Measurements from ENCODE around the gene MEAF6.

Gene MEAF6

DNA sequence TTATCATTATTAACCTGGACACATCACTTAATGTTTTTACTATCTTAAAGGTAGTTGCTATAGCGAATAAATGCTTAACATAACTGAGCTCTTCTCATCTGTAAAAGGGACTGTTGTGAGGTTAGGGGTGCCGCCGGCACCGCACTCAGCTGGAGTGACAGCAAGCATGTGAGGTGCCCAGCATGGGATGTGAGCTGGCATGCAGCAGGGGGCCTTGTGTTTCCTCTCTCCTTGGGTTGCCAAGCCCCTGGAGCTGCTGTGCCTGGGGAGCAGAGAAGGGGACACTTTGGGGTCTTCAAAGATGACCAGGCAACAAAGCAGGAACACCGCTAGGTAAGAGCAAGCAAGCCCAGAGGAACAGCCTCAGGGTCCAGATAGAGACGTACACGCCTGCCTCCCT is 42.3 kb downstream of the MEAF6 start:
- no peak for DNase-seq

- peak; percentile 90 for DNase-seq
These were observed 43.0 kb downstream of the MEAF6 start for GRCh38 chr1:37471345-37472231.

- DNase-seq = no peak
These were observed 45.2 kb downstream of the MEAF6 start for GRCh38 chr1:37469386-37469785.

DNA sequence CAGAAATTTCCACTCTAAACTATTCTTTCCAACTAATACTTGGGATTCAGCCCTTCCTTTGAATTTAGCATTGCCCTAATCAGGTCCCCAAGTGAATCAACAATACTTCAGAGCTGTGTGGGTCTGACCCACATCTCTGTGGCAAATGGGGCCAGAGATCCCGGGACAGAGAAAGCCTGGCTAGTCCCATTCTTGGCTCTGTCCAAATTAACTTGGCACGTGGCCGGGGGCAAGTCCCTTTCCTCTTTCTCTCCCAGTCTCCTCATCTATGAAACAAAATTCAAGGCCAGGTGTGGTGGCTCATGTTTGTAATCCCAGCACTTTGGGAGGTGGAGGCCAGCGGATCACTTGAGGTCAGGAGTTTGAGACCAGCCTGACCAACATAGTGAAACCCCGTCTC is 46.5 kb downstream of the MEAF6 start:
- DNase-seq = no peak

GRCh38 chr1:37465593-37466517 is 48.7 kb downstream of the MEAF6 start:
- DNase-seq = no peak

DNA sequence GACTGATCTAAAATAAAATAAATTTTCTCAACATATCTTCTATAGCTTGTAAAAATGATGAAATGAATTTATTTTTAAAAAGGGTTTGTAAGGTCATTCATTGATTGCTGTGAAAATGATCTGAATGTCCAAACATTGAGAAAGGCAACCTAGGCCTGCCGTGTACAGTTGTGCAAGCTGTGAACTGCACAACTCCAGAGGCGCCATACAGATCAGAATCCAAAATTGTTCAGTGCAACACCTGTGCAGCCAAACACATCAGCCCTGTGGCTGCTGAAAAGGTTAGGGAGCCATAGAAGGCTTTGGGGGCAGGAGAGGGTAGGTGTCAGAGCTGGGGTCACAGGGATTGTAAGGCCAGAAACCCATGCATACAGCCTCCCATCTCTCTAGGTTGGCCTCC is 50.1 kb downstream of the MEAF6 start:
- DNase-seq = no peak

DNA sequence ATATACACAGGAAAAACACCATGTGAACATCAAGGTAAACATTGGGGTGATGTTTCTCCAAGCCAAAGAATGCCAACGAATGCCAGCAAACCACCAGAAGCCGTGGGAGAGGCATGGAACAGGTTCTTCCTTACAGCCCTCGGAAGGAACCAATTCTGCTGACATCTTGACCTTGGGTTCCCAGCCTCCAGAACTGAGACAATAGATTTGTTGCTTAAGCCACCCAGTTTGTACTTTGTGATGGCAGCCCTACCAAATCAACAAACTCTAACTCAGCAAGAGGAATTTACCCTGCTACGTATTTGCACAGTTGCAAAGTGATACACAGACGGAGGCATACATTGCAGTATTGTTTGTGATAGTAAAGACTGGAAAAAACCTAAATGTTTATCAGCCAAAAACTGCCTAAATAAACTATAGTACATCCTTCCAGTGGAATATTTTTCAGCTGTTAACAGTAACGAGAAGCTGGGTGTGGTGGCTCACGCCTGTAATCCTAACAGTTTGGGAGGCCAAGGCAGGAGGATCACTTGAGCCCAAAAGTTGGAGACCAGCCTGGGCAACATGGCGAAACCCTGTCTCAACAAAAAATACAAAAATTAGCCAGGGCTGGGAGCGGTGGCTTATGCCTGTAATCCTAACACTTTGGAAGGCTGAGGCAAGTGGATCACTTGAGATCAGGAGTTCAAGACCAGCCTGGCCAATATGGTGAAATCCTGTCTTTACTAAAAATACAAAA is 52.7 kb downstream of the MEAF6 start:
- DNase-seq = no peak

- no peak for DNase-seq
These were observed 56.0 kb downstream of the MEAF6 start for GRCh38 chr1:37458551-37458950.

DNA sequence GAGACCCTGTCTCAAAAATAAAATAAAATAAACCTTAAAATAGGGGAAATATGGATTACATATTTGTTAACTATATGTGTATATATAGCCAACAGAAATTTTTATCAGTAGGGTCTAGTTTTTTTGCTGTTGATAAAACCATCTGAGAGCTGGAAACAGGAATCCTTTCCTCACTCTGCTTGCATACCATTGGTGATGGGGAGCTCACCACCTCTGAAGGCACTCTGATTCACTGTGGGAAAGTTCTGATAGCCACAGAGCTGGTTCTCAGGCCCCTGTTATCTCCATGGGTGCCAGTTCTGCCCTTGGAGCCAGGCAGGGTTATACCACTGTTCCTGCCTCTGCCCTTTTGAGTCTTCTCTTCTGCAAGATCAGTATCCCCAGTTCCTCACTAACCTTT is 58.0 kb downstream of the MEAF6 start:
- no peak for DNase-seq

DNA sequence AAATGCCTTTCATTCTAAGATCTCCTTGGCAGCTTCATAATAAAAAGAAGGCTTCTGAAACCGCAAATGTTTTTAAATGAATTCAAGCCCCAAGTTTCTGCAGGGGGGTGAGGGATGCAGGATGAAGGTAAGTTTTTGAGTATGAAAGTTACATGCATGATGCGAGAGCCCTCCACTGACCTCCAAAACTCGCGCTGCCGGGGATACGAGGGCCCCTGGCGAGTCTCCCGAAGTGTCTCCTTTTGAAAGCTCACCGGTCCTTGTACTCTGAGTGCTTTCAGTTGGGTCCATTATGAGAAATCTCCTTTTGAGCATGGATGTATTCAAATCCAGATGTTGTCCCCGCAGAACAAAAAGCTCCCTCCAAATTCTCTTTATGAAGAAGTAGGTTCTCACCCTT is 59.0 kb downstream of the MEAF6 start:
- DNase-seq = peak; percentile 18

DNA sequence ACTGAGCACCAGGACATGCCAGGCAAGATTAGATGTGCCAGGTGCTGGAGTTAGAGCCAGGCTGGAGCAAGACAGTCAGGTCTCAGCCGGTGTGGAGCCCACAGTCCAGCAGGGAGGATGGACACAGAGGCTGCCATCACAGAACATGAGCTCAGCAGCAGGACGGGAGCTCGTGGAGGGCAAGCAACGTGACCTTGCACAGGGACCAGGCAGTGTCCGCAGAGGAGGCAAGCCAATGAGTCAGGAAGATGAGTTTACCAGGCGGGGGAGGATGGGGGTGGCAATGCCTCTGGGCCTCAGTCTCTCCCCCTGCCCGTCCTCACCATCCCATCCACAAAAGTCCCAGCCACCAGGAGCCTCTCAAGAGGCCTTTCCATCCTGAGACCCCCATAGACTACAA is 60.9 kb downstream of the MEAF6 start:
- no peak for DNase-seq

DNA sequence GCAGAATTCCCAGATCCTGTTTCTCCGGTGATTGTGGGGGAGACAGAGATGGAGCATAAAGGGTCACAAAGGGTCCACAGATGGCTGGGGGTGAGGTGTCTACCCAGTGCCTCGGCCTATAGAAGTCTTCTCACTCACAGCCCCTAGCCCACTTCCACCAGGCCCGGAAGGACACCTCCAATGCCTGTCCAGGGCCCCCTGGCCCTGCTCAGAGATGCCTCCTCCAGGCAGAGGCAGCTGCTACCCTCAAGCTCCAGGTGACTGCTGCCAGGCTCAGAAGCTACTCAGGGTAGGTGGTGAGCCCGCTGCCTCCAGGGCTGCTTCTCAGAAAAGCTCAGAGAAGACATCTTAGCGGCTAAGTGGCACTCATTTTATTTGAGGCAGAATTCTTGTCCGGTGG is 62.1 kb downstream of the MEAF6 start:
- DNase-seq = no peak

DNA sequence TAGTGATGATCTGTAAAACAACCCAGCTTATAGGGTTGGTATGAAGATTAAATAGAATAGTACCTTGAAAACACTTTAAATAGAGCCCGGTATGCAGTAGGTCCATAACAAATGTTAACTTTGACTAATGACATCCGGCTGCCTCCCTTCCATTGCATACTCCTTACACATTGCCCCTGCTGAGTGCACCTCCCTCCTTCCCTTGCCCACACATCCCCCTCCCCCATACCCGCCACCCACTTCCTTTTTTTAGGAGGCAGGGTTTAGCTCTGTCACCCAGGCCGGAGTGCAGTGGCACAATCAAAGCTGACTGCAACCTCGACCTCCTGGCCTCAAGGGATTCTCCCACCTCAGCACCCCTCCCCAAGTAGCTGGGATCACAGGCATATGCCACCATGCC is 64.6 kb downstream of the MEAF6 start:
- DNase-seq = no peak

DNA sequence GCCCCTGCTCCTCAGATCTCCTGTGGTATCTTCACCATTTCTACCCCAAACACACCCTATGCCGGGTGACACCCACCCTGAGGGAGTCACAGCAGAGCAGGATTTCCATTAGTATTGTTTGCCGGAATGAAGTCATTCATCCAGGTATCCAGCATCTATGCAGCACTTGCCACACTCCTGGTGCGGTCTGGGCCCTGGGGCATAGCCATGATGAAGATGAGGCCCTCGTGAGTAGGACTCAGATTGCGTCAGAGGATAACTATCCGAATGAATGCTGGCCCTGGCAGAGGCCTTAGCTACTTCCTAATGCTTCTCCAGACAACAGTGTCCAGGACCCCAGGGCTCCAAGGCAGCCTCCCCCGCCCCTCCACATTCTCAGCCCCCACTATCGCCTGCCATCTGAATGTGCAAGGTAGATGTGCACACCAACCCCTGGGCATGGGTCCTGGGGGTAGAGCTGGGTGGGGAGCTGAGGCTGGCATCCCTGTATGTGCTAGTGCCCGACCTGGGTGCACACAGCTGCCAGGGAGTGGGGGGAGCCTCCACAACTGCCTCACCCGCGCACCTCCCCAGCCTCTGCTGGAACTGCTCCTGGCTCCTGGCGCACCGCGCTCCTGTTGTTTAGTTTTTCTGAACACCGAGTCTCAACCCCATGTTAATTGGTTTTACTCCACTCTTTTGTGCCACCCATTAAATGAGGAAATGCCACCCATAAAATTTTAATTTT is 65.7 kb downstream of the MEAF6 start:
- peak; percentile 19 for DNase-seq

- no peak for DNase-seq
These were observed 66.4 kb downstream of the MEAF6 start for GRCh38 chr1:37448185-37448584.

DNA sequence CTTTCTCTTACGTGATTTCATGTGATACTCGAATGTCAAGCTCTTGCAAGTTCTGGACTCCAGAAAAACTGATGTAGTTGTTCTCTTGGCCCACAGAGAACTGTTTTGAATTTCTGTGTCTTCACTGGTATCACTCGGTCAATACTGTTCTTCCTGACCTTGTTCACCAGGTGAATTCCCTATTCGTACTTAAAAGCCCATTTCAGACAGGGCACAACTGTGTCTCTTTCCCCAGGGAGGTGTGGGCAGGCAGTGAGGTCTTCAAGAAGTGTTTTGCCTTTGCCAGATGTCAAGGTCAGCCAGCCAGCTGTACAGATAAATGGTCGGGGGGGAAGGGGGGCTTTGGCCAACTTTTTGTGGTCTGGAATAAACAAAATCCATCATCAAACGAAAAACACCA is 67.7 kb downstream of the MEAF6 start:
- no peak for DNase-seq

GRCh38 chr1:37442644-37443043 is 71.9 kb downstream of the MEAF6 start:
- DNase-seq = no peak
